Measurements from ENCODE around the gene STAT5B.
"Not testable (repeated sequence)": the region's sequence is repeated elsewhere in the genome, so short reads cannot be mapped to it uniquely, and the experiment has no call there.

STAT5B gene

DNA sequence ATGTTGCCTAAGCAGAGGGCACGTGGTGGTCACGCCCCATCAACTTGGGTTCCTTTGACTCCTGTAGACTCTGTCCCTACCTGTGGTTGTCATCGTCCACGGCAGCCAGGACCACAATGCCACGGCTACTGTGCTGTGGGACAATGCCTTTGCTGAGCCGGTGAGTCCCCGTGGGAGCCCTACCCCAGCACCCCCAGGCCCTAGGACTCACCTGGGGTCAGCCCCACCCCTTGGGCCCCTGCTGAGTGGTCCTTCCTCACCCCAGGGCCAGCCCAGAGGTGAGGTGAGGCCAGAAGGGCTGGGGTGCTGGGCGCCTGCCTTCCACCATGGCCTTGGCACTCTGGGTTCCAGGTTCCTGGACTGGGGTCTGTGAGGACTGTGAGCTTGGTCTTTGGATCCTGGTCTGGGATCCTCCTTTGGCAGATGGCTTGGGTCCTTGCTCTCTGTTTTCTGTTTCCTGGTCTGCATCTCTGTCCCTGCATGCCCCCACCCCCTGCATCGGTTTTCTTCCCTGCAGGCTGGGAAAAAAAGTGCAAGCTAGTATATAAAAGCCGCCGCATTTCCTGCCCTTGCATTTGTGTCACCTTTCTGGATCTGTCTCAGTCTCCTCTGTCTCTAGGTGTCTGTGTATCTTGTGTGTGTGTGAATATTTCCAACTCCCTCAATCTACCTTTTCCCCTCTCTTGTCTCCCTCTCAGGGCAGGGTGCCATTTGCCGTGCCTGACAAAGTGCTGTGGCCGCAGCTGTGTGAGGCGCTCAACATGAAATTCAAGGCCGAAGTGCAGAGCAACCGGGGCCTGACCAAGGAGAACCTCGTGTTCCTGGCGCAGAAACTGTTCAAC is 29.6 kb upstream of the STAT5B start:
- no peak for DNase-seq (ENCODE audit: low spot score)

DNA sequence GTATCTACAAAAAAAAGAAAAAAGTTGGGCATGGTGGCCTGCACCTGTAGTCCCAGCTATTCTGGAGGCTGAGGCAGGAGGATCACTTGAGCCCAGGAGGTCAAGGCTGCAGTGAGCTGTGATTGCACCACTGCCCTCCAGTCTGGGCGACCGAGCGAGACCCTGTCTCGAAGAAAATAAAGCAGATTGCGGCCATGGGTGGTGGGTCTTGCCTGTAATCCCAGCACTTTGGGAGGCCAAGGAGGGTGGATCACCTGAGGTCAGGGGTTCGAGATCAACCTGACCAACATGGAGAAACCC is 28.8 kb upstream of the STAT5B start:
- DNase-seq (ENCODE audit: low spot score): not testable (repeated sequence)

DNA sequence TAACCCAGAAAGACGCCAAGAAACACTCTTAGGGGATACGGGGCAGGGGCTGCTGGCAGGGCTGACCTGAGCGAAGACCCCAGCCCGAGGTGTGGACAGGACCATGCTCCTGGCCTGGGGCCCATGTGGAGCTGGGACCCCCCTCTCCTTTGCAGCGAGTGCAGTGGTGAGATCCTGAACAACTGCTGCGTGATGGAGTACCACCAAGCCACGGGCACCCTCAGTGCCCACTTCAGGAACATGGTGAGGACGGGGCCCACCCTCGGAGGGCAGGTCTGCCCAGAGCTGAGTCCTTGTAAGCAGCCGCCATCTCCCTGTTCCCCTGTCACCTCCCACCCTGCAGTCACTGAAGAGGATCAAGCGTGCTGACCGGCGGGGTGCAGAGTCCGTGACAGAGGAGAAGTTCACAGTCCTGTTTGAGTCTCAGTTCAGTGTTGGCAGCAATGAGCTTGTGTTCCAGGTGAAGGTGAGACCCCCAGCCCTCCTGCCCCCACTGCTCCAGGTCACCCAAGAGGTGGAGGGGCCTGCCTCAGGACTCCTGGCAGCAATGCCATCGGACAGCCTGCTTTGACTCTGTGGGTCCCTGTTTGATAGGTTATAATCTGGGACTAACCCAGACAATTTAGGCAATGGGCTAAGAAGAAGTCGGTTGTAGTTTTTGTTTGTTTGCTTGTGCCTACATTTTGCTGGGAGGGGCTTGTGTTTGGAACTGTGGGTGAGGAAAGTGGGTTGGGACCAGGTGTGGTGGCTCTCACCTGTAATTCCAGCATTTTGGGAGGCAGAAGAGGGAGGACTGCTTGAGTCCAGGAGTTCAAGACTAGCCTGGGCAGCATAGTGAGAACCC is 28.2 kb upstream of the STAT5B start:
- no peak for DNase-seq (ENCODE audit: low spot score)

DNA sequence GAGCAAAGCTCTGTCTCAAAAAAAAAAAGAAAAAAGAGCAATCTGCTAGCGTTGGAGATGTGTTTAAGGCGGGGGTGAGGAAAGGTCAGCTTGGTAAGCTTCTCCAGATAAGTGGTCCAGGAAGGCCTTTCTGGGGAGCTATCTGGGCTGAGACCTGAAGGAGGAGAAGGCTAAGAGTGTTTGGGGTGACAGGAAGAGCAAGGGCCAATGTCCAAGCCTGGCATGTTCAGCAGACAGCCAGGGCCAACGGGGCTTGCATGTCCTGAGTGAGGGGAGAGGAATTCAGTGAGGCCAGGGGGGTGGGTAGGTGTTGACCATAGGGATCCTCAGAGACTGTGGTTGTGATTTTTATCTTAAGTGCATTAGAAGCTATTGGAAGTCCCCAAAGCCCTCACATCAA is 27.5 kb upstream of the STAT5B start:
- DNase-seq (ENCODE audit: low spot score): no peak

DNA sequence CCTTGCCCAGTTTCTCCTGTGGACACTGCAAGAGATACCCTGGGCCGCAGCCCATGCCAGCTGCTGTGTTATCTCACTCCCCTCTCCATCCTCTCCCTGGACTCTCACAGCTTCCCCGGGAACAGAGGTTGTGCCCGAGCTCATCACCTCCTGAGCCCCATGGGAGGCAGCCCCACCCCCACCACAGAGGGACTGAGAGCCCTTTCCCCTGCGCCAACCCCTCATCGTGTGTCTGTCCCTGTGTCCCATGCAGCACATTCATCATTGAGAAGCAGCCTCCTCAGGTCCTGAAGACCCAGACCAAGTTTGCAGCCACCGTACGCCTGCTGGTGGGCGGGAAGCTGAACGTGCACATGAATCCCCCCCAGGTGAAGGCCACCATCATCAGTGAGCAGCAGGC is 24.8 kb upstream of the STAT5B start:
- no peak for DNase-seq (ENCODE audit: low spot score)

DNA sequence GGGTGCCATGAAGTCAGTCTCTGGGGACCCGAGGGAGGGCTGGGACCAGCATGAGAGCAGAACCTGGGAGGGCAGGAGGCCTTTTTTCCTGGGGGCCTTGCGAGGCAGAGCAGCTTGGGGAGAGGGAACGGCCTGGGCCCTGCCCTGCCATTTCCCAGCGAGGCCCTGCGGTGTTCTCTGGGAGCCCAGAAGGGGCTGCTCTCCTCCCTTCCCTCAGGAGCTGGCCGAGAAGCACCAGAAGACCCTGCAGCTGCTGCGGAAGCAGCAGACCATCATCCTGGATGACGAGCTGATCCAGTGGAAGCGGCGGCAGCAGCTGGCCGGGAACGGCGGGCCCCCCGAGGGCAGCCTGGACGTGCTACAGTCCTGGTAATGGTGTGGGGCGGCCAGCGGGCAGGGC is 23.7 kb upstream of the STAT5B start:
- DNase-seq (ENCODE audit: low spot score): not testable (repeated sequence)

DNA sequence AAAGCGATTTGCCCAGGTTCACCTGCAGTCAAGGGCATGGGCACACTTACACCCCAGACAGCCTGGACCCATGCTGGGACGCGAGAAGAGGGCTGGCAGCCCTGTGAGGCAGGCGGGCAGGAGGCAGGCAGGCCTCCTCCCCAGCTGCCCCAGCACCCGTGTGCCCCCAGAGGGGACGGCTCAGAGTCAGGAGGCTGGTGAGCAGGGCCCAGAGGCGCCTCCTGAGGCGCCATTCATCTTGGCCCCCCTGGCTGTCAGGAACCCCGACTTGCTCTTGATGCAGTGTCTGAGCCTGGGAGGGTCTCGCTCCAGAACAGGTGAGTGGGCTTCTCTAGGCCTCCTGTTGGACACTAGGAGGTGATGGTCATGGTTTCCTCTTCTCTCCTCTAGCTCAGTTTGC is 23.2 kb upstream of the STAT5B start:
- not testable (repeated sequence) for DNase-seq (ENCODE audit: low spot score)

DNA sequence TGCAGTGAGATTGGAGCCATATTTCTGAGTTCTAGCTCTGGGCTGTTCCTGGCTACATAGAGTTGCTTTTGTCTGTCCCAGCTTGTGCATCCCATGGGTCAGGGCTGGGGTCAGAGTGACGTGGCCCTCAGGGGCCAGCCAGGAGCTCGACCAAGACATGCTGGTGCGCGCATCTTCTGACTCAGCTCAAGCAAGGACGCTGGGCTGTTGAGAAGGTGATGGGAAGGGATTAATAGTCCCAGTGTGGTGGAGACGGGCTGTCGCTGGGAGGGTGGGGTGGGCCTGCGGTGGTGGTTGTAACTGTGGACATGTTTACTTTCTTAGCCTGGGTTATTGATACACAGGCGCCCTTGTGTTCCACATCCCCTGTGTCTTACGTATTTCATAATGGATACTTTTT is 21.6 kb upstream of the STAT5B start:
- DNase-seq (ENCODE audit: low spot score): not testable (repeated sequence)

DNA sequence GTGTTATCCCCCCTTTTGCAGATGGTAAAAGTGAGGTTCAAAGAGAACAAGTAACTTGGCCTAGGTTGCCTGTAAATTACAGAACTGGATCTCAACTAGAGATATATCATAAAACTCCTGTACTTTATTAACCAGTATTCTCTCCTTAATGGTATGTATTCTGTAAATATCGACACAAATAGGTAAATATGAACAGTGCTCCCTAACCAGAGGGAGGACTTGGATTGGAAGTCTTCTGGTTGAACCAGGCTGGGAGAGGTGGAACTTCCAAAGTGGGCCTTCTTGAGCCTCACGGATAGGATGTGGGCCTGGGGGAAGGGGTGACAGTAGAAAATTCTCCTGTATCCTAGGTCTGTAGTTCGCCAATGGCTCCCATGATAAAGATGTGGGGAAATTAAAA is 19.8 kb upstream of the STAT5B start:
- DNase-seq (ENCODE audit: low spot score): no peak

DNA sequence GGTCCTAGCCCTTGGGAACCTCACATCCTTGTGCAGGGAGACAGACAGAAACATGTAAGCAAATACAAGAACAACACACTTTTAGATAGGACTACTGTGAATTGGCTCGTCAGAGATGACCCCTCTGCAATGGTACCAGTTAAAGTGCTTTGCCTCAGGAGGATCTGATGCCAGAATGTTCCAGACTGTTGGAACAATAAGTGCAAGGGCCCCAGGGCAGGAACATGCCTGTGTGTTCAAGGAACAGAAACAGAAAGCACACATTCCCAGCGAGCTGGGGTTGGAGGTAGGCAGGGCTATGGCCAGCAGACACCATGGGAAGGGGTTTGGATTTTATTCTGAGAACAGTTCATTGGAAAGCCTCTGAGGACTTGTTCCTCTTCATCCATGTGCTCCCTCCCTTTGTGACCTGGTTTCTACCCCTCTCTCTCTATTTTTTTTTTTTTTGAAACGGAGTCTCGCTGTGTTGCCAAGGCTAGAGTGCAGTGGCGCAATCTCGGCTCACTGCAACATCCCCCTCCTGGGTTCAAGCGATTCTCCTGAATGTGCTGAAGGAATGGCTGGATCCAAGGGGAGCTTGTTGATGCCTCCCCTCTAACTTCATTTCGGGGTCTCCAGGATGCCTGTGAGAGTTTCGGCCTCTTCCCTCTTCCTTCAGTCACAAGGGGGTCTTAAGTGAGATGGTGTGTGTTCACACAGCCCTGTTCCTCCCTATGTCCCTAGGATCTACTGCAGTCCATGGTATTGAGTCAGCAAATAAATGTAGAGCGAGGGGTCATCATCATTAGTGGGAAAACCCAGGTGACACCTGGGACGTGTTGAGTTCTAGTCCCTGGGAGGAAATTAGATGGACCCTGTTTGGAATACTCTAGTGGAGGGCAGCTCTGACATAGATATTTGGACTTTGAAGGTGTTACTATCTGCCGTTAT is 18.5 kb upstream of the STAT5B start:
- no peak for DNase-seq (ENCODE audit: low spot score)

DNA sequence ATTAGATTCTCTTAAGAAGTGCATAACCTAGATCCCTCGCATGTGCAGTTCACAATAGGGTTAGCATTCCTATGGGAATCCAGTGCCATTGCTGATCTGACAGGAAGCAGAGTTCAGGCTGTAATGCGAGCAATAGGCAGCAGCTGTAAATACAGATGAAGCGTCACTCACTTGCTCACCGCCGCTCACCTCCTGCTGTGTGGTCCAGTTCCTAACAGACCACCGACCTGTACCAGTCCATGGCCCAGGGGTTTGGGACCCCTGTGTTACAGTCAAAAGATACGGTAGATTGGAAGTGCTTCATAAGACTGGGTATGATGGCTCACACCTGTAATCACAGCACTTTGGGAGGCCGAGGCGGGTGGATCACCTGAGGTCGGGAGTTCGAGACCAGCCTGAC is 14.9 kb upstream of the STAT5B start:
- peak; percentile 42 for DNase-seq (ENCODE audit: low spot score)

DNA sequence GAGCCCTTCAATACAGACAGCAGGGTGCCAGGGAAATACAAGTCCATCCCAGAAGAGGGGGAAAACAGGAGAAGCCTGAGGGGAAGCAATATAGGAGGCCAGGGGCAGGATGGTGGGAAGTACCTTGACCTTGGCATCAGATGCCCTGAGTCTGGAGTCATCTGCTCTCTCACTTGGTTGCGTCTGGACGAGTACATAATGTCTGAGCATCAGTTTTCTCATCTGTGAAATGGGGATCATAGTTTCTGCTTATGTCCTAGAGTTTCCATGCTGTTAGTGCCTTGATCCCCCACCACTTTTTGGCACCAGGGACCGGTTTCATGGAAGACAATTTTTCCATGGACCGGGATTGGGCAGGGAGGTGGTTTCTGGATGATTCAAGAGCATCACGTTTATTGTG is 14.4 kb upstream of the STAT5B start:
- DNase-seq (ENCODE audit: low spot score): peak; percentile 14

DNA sequence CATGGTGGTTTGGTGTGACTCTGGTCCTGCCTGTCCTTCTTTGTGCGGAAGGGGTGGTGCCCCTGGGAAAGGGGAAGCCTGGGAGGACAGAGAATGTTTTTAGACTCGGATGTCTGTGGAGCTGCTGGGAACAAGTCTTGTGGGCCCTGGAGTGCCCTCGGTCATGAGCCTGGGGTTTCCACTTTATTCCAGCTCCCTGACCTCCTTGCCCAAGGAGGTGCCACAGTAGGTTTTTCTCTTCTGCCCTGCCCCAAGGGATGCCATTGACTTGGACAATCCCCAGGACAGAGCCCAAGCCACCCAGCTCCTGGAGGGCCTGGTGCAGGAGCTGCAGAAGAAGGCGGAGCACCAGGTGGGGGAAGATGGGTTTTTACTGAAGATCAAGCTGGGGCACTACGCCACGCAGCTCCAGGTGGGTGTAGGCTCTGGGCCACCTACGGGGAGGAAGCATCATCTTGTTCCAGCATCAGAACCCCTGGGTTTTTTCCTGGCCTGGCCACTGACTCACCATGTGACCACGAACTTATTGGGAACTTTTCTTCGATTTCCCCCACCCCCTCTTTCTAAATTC is 13.5 kb upstream of the STAT5B start:
- peak; percentile 46 for DNase-seq (ENCODE audit: low spot score)

DNA sequence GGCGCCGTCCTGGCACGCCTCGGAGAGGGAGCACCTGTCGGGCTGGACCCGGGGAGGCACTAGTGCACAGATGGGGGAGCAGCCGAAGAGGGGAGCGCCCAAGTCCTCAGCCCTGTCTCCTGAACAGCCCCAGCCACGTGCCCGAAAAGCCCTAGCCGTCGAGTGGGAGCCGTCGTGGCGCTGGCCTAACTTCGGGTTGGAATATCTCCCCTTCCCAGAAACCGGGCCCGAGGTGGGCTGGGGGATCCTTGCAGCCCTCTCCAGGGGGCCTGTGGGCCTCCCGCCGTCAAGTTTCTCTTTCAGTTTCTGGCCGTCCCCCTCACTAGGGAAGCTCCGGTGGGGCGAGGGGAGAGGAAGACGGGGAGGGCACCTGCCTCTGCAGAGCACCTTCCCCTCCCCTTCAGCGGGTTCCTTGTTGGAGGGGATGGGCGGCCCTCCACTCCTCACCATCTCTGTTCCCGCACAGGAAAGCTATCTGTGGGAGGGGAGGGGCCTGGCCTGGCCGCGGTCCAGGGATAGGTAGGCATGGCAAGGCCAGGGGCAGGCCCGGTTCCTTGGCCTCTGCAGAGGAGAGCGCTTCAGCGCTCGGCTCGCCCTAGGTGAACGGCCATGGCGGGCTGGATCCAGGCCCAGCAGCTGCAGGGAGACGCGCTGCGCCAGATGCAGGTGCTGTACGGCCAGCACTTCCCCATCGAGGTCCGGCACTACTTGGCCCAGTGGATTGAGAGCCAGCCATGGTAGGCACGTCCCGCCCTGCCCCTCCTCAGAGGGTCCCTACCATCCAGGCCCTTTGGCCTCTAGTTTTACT is 12.8 kb upstream of the STAT5B start:
- peak; percentile 65 for DNase-seq (ENCODE audit: low spot score)

DNA sequence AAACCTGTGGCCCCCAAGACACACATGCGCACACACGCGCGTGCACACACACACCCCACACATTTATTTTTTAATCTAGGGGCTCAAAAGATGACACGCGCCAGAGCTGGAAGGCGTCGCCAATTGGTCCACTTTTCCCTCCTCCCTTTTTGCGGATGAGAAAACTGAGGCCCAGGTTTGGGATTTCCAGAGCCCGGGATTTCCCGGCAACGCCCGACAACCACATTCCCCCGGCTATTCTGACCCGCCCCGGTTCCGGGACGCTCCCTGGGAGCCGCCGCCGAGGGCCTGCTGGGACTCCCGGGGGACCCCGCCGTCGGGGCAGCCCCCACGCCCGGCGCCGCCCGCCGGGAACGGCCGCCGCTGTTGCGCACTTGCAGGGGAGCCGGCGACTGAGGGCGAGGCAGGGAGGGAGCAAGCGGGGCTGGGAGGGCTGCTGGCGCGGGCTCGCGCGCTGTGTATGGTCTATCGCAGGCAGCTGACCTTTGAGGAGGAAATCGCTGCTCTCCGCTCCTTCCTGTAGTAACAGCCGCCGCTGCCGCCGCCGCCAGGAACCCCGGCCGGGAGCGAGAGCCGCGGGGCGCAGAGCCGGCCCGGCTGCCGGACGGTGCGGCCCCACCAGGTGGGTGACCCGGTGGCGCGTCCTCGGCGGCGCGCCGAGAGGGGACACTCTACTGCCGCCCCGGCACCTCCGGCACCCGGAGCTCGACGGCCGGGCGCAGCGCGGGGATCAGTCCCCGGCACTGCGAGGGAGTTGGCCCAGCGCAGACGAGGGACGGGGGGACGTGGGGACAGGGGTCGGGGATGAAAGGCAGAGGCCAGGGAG is 12.0 kb upstream of the STAT5B start, which contains the start of gene STAT5A:
TSS of gene STAT5A (plus strand) at position 522 of the 826 bp plus-strand sequence. CDS start 914 bp downstream, outside the sequence.
- peak; percentile 90 for DNase-seq (ENCODE audit: low spot score)

DNA sequence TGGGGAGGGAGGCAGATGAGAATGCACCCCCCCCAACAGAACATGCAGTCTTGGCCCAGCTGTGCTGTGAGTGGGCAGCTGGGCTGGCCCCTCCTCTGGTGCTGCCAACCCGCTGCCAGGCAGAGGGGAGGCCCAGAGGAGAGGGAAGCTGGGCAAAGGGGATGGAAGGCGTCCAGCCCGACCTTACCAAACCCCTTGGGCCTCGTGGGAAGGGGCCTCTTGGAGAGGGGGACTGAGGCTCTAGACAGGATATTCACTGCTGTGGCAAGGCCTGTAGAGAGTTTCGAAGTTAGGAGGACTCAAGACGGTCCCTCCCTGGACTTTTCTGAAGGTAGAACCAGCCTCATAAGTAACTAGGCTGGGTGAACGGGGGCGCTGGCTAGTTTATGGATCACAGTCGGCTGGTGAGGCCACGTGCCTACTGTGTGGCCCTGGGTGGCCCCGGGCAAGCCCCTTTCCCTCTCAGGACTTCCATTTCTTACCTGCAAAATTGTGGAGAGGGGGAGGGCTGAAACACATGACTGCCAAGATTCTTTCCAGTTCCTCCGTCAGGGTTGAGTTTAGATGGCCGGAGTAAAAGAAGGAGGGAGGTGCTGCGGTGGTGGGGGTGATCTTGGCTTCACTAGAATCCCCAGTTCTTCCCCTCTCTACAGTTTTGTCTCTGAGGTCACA is 11.2 kb upstream of the STAT5B start:
- peak; percentile 80 for DNase-seq (ENCODE audit: low spot score)

DNA sequence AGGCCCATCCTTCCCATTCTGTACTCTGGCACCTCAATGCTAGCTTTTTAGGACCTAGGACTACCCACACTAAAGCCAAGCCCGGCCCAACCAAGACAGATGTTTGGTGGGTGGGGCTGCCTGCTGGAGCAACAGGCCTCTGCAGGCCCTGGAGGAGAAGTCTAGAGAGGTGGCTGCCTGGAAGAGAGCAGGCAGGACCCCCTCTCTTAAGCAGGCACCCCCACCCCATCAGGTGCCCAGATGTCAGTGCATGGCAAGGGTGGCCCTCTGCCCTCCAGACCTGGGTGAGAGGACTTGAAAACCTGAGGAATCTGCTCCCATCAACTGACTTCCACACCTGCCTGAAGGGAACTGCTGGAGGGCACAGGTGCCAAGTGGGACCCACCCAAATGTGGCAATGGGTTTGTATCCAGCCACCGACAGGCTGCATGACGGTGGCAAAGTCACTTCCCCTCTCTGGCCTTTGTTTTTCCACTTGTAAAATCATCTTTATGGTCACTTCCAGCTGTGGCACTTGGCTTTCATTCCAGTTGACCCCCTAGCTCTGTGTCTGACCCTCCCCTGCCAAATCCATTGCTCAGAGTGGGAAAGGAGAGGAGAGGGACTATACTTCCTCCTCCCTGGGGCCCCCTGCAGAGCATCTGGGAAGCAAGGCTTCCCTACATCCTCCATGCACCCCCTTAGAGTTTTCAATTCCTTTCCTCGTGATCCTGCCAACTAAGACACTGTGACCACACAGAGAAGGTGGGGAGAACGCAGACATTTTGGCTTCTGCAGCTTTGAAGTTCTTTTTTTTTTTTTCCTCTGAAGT is 10.4 kb upstream of the STAT5B start:
- peak; percentile 63 for DNase-seq (ENCODE audit: low spot score)

DNA sequence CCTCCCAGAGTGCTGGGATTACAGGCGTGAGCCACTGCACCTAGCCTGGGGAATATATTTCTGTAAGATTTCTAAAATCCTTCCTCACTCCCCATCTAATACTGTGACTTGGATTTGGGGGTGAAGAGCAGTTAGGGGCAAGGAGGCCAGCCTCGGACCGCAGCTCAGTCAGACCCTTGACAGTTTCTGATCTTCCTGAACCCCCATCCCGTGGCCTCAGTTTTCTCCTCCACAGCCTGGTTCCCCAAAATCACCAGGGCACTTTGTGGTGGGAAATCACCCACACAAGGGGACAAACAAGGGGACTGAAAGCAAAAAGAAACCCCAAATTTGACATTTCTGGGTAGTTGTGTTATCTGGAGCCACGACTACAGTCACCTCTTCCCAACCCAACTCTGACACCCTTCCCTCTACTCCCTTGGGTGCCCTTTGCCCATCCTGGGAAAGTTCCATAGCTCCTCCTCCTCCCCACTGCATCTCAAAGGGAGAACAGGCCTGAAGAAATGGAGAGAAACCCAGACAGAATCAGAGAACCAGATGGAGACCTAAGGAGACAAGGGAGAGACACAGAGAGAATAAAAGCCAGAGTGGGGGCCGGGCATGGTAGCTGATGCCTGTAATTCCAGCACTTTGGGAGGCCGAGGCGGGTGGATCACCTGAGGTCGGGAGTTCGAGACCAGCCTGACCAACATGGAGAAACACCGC is 9.3 kb upstream of the STAT5B start:
- peak; percentile 49 for DNase-seq (ENCODE audit: low spot score)
